Measurements from ENCODE around the gene TXNDC15.
"Not testable (repeated sequence)": the region's sequence is repeated elsewhere in the genome, so short reads cannot be mapped to it uniquely, and the experiment has no call there.

TXNDC15 gene

GRCh38 chr5:134845852-134846640, 28.1 kb upstream of the TXNDC15 start, which contains the start of gene C5orf24:
Gene C5orf24, plus strand, starts transcription at chr5:134845968. Its CDS starts 8,933 bp downstream, at chr5:134854901.
- peak; percentile 69; the same call in 1 of the 2 replicates for TF ChIP-seq ZC3H10 (CRISPR knock-in tag; IDR thresholded peaks at IDR 0.05)
- 0 out of 2 replicates have a peak, but pooled peaks have one; percentile 33 for TF ChIP-seq ZNF8 (CRISPR knock-in tag; IDR thresholded peaks at IDR 0.05)
- no peak for TF ChIP-seq OSR1 (CRISPR knock-in tag; IDR thresholded peaks at IDR 0.05)
- TF ChIP-seq, protein P1, sequence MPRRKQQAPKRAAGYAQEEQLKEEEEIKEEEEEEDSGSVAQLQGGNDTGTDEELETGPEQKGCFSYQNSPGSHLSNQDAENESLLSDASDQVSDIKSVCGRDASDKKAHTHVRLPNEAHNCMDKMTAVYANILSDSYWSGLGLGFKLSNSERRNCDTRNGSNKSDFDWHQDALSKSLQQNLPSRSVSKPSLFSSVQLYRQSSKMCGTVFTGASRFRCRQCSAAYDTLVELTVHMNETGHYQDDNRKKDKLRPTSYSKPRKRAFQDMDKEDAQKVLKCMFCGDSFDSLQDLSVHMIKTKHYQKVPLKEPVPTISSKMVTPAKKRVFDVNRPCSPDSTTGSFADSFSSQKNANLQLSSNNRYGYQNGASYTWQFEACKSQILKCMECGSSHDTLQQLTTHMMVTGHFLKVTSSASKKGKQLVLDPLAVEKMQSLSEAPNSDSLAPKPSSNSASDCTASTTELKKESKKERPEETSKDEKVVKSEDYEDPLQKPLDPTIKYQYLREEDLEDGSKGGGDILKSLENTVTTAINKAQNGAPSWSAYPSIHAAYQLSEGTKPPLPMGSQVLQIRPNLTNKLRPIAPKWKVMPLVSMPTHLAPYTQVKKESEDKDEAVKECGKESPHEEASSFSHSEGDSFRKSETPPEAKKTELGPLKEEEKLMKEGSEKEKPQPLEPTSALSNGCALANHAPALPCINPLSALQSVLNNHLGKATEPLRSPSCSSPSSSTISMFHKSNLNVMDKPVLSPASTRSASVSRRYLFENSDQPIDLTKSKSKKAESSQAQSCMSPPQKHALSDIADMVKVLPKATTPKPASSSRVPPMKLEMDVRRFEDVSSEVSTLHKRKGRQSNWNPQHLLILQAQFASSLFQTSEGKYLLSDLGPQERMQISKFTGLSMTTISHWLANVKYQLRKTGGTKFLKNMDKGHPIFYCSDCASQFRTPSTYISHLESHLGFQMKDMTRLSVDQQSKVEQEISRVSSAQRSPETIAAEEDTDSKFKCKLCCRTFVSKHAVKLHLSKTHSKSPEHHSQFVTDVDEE (CRISPR knock-in tag; IDR thresholded peaks at IDR 0.05) = 0 out of 2 replicates have a peak, but pooled peaks have one; percentile 30
- TF ChIP-seq ZFP30 (CRISPR knock-in tag; IDR thresholded peaks at IDR 0.05) = no peak
- TF ChIP-seq CSRNP3 (CRISPR knock-in tag; IDR thresholded peaks at IDR 0.05) = no peak
- TF ChIP-seq SNAI2 (CRISPR knock-in tag; IDR thresholded peaks at IDR 0.05) = peak; percentile 77; the same call in 1 of the 2 replicates
- TF ChIP-seq ZNF70 (CRISPR knock-in tag; IDR thresholded peaks at IDR 0.05) = 0 out of 2 replicates have a peak, but pooled peaks have one; percentile 53
- ATAC-seq = peak; percentile 94

DNA sequence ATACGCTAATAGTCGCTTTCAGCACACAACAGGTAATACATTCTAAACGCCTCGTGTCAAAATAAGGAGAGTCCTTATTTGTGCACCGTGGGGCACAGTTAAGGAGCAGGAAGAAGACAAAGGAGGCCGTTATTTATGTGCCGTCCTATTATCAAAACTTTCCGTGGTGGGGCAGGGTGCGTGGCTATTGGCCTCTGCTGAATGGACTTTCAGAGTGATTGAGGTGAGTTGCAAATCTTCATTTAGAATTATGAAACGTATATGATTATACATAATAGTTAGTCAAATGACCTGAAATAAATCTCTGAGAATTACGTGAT, 27.6 kb upstream of the TXNDC15 start:
- TF ChIP-seq, protein P1 (CRISPR knock-in tag; IDR thresholded peaks at IDR 0.05) = no peak
- TF ChIP-seq CSDC2 (CRISPR knock-in tag; IDR thresholded peaks at IDR 0.05) = no peak
- no peak for TF ChIP-seq ARNTL (CRISPR knock-in tag; IDR thresholded peaks at IDR 0.05; ENCODE audit: borderline replicate concordance, low read depth)
- TF ChIP-seq BACH2 (CRISPR knock-in tag; IDR thresholded peaks at IDR 0.05; ENCODE audit: borderline replicate concordance) = no peak
- TF ChIP-seq RARB (CRISPR knock-in tag; IDR thresholded peaks at IDR 0.05) = no peak
- TF ChIP-seq, protein P2, sequence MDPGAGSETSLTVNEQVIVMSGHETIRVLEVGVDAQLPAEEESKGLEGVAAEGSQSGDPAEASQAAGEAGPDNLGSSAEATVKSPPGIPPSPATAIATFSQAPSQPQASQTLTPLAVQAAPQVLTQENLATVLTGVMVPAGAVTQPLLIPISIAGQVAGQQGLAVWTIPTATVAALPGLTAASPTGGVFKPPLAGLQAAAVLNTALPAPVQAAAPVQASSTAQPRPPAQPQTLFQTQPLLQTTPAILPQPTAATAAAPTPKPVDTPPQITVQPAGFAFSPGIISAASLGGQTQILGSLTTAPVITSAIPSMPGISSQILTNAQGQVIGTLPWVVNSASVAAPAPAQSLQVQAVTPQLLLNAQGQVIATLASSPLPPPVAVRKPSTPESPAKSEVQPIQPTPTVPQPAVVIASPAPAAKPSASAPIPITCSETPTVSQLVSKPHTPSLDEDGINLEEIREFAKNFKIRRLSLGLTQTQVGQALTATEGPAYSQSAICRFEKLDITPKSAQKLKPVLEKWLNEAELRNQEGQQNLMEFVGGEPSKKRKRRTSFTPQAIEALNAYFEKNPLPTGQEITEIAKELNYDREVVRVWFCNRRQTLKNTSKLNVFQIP (CRISPR knock-in tag; IDR thresholded peaks at IDR 0.05; ENCODE audit: borderline replicate concordance, low read depth) = no peak
- no peak for TF ChIP-seq ZFP3 (CRISPR knock-in tag; IDR thresholded peaks at IDR 0.05)
- TF ChIP-seq ZNF70 (CRISPR knock-in tag; IDR thresholded peaks at IDR 0.05) = no peak
- no peak for TF ChIP-seq ZC3H10 (CRISPR knock-in tag; IDR thresholded peaks at IDR 0.05)
- no peak for TF ChIP-seq ZNF8 (CRISPR knock-in tag; IDR thresholded peaks at IDR 0.05)

GRCh38 chr5:134849434-134849933, 24.7 kb upstream of the TXNDC15 start:
- not testable (repeated sequence) for ATAC-seq

More for the DNA sequence above, 27.6 kb upstream of the TXNDC15 start:
- ATAC-seq = peak; percentile 21

GRCh38 chr5:134851307-134851923, 22.8 kb upstream of the TXNDC15 start:
- peak; percentile 42 for ATAC-seq
- TF ChIP-seq SNAI2 (CRISPR knock-in tag; IDR thresholded peaks at IDR 0.05) = no peak
- no peak for TF ChIP-seq ARNTL (CRISPR knock-in tag; IDR thresholded peaks at IDR 0.05; ENCODE audit: borderline replicate concordance, low read depth)
- TF ChIP-seq OSR1 (CRISPR knock-in tag; IDR thresholded peaks at IDR 0.05) = no peak
- TF ChIP-seq ZFP30 (CRISPR knock-in tag; IDR thresholded peaks at IDR 0.05) = no peak
- TF ChIP-seq ZNF565 (CRISPR knock-in tag; conservative IDR thresholded peaks at IDR 0.05; ENCODE audit: low read depth) = no peak
- no peak for TF ChIP-seq CSRNP3 (CRISPR knock-in tag; IDR thresholded peaks at IDR 0.05)
- TF ChIP-seq GLIS3 (CRISPR knock-in tag; IDR thresholded peaks at IDR 0.05) = no peak
- TF ChIP-seq ISL1 (CRISPR knock-in tag; IDR thresholded peaks at IDR 0.05) = no peak
- no peak for TF ChIP-seq BACH2 (CRISPR knock-in tag; IDR thresholded peaks at IDR 0.05; ENCODE audit: borderline replicate concordance)
- TF ChIP-seq RARB (CRISPR knock-in tag; IDR thresholded peaks at IDR 0.05) = no peak

DNA sequence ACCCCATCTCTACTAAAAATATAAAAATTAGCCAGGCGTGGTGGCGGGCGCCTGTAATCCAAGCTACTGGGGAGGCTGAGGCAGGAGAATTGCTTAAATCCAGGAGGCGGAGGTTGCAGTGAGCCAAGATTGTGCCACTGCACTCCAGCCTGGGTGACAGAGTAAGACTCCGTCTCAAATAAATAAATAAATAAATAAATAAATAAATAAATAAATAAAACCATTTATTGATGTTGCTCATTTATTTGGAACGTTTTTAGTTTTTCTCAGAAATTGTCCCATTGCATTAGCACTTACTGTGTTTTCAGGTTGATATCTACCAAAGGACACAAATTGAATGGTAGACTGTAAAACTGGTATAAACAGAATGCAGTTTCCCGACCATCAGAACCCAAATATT, 17.7 kb upstream of the TXNDC15 start:
- not testable (repeated sequence) for ATAC-seq
